Measurements from ENCODE around the gene DOCK4.

The DOCK4 gene

DNA sequence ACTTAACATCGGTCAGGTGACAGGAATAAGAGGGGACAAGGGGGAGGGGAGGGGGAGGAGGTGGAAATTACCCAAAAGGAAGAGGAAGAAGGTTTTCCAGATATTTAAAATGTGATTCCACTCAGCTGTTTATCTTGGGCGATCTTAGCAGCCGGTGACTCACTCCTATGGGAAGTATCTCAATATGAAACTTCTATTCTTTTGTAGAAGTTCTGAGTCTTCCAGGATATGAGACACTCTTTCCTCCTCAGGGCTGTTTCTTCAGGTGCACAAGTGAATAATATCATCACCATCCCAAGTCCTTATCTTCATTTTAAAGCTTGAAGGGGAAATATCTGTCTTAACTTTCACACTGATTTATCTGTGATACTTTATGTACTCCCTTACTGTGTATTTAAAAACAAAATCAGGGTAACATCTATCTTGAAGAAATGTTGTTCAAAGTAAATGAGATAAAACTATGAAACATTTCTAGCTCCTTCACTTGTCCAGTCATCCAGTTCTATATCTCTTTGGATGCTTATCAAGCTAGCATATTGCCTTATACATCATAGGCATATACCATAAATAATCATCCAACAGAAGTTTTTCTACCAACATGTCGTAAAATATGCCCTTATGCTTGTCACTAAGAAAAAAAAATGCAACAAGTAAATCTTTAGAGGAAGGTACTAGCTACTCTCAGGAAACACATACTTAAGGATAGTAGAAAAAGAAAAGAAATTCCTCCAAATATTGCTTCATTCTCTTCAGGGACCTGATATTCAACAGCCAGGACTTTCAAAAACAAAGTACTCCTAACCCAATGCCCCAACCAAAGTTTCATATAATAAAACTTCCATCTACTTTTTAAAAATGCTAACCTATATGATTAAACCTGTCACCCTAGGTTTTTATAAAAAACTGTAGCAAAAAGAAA, 13.7 kb downstream of the DOCK4 start:
- Histone ChIP-seq H3K27me3 (ENCODE audit: insufficient read depth, low read length) (no peaks in the 10 kb centered on the region), H3K36me3 (ENCODE audit: control insufficient read depth in 1 of 2, insufficient read depth in 2 of 2, low read length in 2 of 2) (no peaks in the 10 kb centered on the region), H3K4me2 (ENCODE audit: low read length) (no peak overlapping the region), H2BK5ac (ENCODE audit: low read depth, low read length, poor library complexity) (no peak overlapping the region), H4K91ac (ENCODE audit: low read depth, low read length) (no peak overlapping the region), H2BK120ac (ENCODE audit: insufficient read depth, low read length, poor library complexity) (no peak overlapping the region), H3K9ac (ENCODE audit: low read length) (no peak overlapping the region), H3K27ac (ENCODE audit: low read depth, low read length) (no peak overlapping the region), H2BK12ac (ENCODE audit: low read length) (no peak overlapping the region), H3K79me2 (ENCODE audit: control insufficient read depth, insufficient read depth, low read length, poor library complexity) (no peaks in the 10 kb centered on the region), H3K4me1 (ENCODE audit: control insufficient read depth in 1 of 2, insufficient read depth in 2 of 2, low read length in 2 of 2) (peaks cover 2% of the 10 kb centered on the region in 2 experiments), H2AK5ac (ENCODE audit: low read length) (no peak overlapping the region), H4K8ac (ENCODE audit: low read depth, low read length) (no peak overlapping the region), H3K14ac (ENCODE audit: low read length) (no peak overlapping the region), H3K9me3 (ENCODE audit: insufficient read depth, low read depth, low read length) (no peaks in the 10 kb centered on the region), H2AFZ (ENCODE audit: insufficient read depth, low read length, poor library complexity) (no peak overlapping the region), H3K4me3 (ENCODE audit: low read depth, low read length) (no peak overlapping the region), H4K12ac (ENCODE audit: low read depth, low read length) (no peak overlapping the region), H3K79me1 (ENCODE audit: low read length) (no peaks in the 10 kb centered on the region), H3K23ac (ENCODE audit: low read length) (no peak overlapping the region), H3K18ac (ENCODE audit: low read length) (no peak overlapping the region), H3K4ac (ENCODE audit: low read depth, low read length) (no peak overlapping the region)
- no CpG with 5 or more reads among the region's 4 CpGs for WGBS (ENCODE audit: extremely low coverage, insufficient coverage, insufficient read length)
- DNase-seq = peak; percentile 53 to 76

DNA sequence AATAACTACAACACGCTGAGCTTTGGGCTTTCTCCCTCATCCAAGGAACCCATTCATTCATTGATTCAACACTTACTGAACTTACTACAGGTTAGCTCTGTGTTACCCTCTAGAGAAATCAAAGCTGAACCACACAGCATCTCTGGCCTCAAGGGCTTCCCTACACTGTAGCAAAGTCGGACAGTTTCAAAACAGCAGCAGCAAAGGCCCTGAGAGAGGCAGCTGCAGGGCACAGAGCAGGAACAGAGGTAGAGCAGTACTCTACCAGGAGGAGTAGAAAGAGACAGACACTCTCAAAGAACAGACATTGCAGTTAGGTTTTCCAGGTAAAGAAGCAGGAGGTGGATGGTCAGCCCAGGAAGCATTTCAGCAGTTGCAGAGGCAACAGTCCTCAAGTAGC, 16.1 kb downstream of the DOCK4 start:
- Histone ChIP-seq H2AK5ac (ENCODE audit: low read length) (no peak overlapping the region), H3K9ac (ENCODE audit: low read length) (no peak overlapping the region), H3K4ac (ENCODE audit: low read depth, low read length) (peak overlapping the region; percentile 17), H3K9me3 (ENCODE audit: insufficient read depth, low read depth, low read length) (no peaks in the 10 kb centered on the region), H3K23ac (ENCODE audit: low read length) (no peak overlapping the region), H3K4me3 (ENCODE audit: low read depth, low read length) (no peak overlapping the region), H3K4me2 (ENCODE audit: low read length) (no peak overlapping the region), H3K14ac (ENCODE audit: low read length) (no peak overlapping the region), H4K12ac (ENCODE audit: low read depth, low read length) (no peak overlapping the region), H2BK5ac (ENCODE audit: low read depth, low read length, poor library complexity) (no peak overlapping the region), H3K4me1 (ENCODE audit: control insufficient read depth in 1 of 2, insufficient read depth in 2 of 2, low read length in 2 of 2) (peaks cover 2 to 4% of the 10 kb centered on the region in 2 experiments), H3K36me3 (ENCODE audit: control insufficient read depth in 1 of 2, insufficient read depth in 2 of 2, low read length in 2 of 2) (no peaks in the 10 kb centered on the region), H4K91ac (ENCODE audit: low read depth, low read length) (no peak overlapping the region), H2AFZ (ENCODE audit: insufficient read depth, low read length, poor library complexity) (no peak overlapping the region), H3K27ac (ENCODE audit: low read depth, low read length) (no peak overlapping the region), H3K79me2 (ENCODE audit: control insufficient read depth, insufficient read depth, low read length, poor library complexity) (no peaks in the 10 kb centered on the region), H3K18ac (ENCODE audit: low read length) (no peak overlapping the region), H2BK12ac (ENCODE audit: low read length) (no peak overlapping the region), H3K27me3 (ENCODE audit: insufficient read depth, low read length) (no peaks in the 10 kb centered on the region), H2BK120ac (ENCODE audit: insufficient read depth, low read length, poor library complexity) (no peak overlapping the region), H4K8ac (ENCODE audit: low read depth, low read length) (no peak overlapping the region), H3K79me1 (ENCODE audit: low read length) (no peaks in the 10 kb centered on the region)
- no peak for DNase-seq
- no CpG with 5 or more reads among the region's 2 CpGs for WGBS (ENCODE audit: extremely low coverage, insufficient coverage, insufficient read length)

DNA sequence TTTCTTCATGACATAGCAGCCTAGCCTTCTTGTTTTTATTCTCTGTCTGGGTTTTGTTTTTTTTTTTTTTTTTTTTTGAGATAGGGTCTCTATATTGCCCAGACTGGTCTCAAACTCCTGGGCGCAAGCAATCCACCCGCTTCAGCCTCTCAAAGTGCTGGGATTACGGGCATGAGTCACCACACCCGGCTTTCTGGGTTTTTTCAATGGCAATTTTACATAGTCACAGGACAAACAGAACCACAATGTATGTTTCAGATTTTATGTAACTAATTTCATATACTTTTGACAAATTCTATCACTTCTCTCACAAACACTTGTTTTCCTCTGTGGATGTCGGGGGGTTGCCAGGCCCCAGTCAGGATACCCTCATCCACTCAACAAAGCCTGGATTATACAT, 16.5 kb downstream of the DOCK4 start:
- Histone ChIP-seq H3K36me3 (ENCODE audit: control insufficient read depth in 1 of 2, insufficient read depth in 2 of 2, low read length in 2 of 2) (no peaks in the 10 kb centered on the region), H4K8ac (ENCODE audit: low read depth, low read length) (no peak overlapping the region), H3K27me3 (ENCODE audit: insufficient read depth, low read length) (no peaks in the 10 kb centered on the region), H3K18ac (ENCODE audit: low read length) (no peak overlapping the region), H2AK5ac (ENCODE audit: low read length) (no peak overlapping the region), H4K91ac (ENCODE audit: low read depth, low read length) (no peak overlapping the region), H3K79me1 (ENCODE audit: low read length) (no peaks in the 10 kb centered on the region), H3K27ac (ENCODE audit: low read depth, low read length) (no peak overlapping the region), H3K14ac (ENCODE audit: low read length) (no peak overlapping the region), H2BK120ac (ENCODE audit: insufficient read depth, low read length, poor library complexity) (no peak overlapping the region), H3K4me2 (ENCODE audit: low read length) (no peak overlapping the region), H3K4ac (ENCODE audit: low read depth, low read length) (no peak overlapping the region), H3K9me3 (ENCODE audit: insufficient read depth, low read depth, low read length) (no peaks in the 10 kb centered on the region), H3K4me3 (ENCODE audit: low read depth, low read length) (no peak overlapping the region), H3K4me1 (ENCODE audit: control insufficient read depth in 1 of 2, insufficient read depth in 2 of 2, low read length in 2 of 2) (peaks cover 2 to 4% of the 10 kb centered on the region in 2 experiments), H3K23ac (ENCODE audit: low read length) (no peak overlapping the region), H2AFZ (ENCODE audit: insufficient read depth, low read length, poor library complexity) (no peak overlapping the region), H2BK5ac (ENCODE audit: low read depth, low read length, poor library complexity) (no peak overlapping the region), H2BK12ac (ENCODE audit: low read length) (no peak overlapping the region), H4K12ac (ENCODE audit: low read depth, low read length) (no peak overlapping the region), H3K9ac (ENCODE audit: low read length) (no peak overlapping the region), H3K79me2 (ENCODE audit: control insufficient read depth, insufficient read depth, low read length, poor library complexity) (no peaks in the 10 kb centered on the region)
- DNase-seq = no peak
- no CpG with 5 or more reads among the region's 5 CpGs for WGBS (ENCODE audit: extremely low coverage, insufficient coverage, insufficient read length)

DNA sequence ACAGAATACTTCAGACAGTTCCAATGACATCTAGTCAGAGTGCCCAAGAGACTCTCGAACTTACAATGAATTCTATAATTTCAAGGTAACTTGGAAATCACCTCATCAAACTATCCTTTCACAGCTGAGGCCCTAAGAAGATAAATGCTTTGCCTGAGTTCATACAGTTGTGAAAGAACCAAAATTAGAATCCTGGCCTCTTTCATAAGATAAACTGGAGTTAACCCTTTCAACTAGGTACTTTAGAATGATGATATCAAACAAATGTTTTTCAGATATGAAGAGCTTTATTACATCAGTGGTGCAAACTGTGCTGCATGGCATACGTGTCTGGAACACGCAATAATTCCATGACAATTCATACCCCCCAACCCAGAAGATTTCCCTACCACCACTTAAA, 17.9 kb downstream of the DOCK4 start:
- H3K18ac ChIP-seq (ENCODE audit: low read length) = no peak overlapping the region
- H3K4me2 ChIP-seq (ENCODE audit: low read length) = no peak overlapping the region
- no peak overlapping the region for H2BK5ac ChIP-seq (ENCODE audit: low read depth, low read length, poor library complexity)
- H3K23ac ChIP-seq (ENCODE audit: low read length) = no peak overlapping the region
- no peak overlapping the region for H4K91ac ChIP-seq (ENCODE audit: low read depth, low read length)
- no peak overlapping the region for H3K9ac ChIP-seq (ENCODE audit: low read length)
- no peak overlapping the region for H2BK120ac ChIP-seq (ENCODE audit: insufficient read depth, low read length, poor library complexity)
- no peak overlapping the region for H2BK12ac ChIP-seq (ENCODE audit: low read length)
- H3K27ac ChIP-seq (ENCODE audit: low read depth, low read length) = no peak overlapping the region
- H2AK5ac ChIP-seq (ENCODE audit: low read length) = no peak overlapping the region
- H3K27me3 ChIP-seq (ENCODE audit: insufficient read depth, low read length) = no peaks in the 10 kb centered on the region
- H3K14ac ChIP-seq (ENCODE audit: low read length) = no peak overlapping the region
- WGBS (ENCODE audit: extremely low coverage, insufficient coverage, insufficient read length) = no CpG with 5 or more reads among the region's 3 CpGs
- DNase-seq = no peak
- H3K79me2 ChIP-seq (ENCODE audit: control insufficient read depth, insufficient read depth, low read length, poor library complexity) = no peaks in the 10 kb centered on the region
- no peaks in the 10 kb centered on the region for H3K9me3 ChIP-seq (ENCODE audit: insufficient read depth, low read depth, low read length)
- no peak overlapping the region for H2AFZ ChIP-seq (ENCODE audit: insufficient read depth, low read length, poor library complexity)
- H4K12ac ChIP-seq (ENCODE audit: low read depth, low read length) = no peak overlapping the region
- H4K8ac ChIP-seq (ENCODE audit: low read depth, low read length) = no peak overlapping the region
- H3K36me3 ChIP-seq (ENCODE audit: control insufficient read depth in 1 of 2, insufficient read depth in 2 of 2, low read length in 2 of 2) = no peaks in the 10 kb centered on the region
- no peak overlapping the region for H3K4me3 ChIP-seq (ENCODE audit: low read depth, low read length)
- peaks cover 2% of the 10 kb centered on the region in 2 experiments for H3K4me1 ChIP-seq (ENCODE audit: control insufficient read depth in 1 of 2, insufficient read depth in 2 of 2, low read length in 2 of 2)
- no peaks in the 10 kb centered on the region for H3K79me1 ChIP-seq (ENCODE audit: low read length)
- no peak overlapping the region for H3K4ac ChIP-seq (ENCODE audit: low read depth, low read length)

All from trophoblast cell (in vitro differentiated cells and primary cell).